Lung (tissue), 12 donors: ENCODE results near the gene UBE2L5. TPM values are rescaled to one million over a fixed set of nuclear protein-coding genes. Genes with fewer than 3 reads are reported as not detected.

ENCODE experiments used
- ATAC-seq: fragments of 200-7000 bp; cut with Tn5 transposase; one replicate; pipeline ENCODE4 v1.9.1; 2020; ENCODE audit warnings: moderate number of reproducible peaks; ENCODE audit not compliant: insufficient read depth, low FRiP score
- DNase-seq, 3 donors: peaks; one replicate each; pipeline ENCODE4 v3.0.0-alpha.2; 2013 to 2017
- H3K27ac ChIP-seq, 2 donors: one replicate each; pipeline ENCODE4 v1.5.1; 2013; ENCODE audit warnings: mild to moderate bottlenecking in 2 of 2, moderate library complexity in 2 of 2, control low read depth in 1 of 2, inconsistent platforms in 1 of 2, low read depth in 1 of 2, low read length in 1 of 2
- H3K27me3 ChIP-seq, 3 donors: one replicate each; pipeline ENCODE4 v1.5.1; 2013; ENCODE audit warnings: low read length in 2 of 3; ENCODE audit not compliant: control insufficient read depth in 3 of 3, insufficient read depth in 3 of 3
- H3K36me3 ChIP-seq, 4 donors: one replicate each; pipeline ENCODE4 v1.5.1; 2013; ENCODE audit warnings: low read length in 4 of 4, mild to moderate bottlenecking in 1 of 4, moderate library complexity in 1 of 4; ENCODE audit not compliant: control insufficient read depth in 4 of 4, insufficient read depth in 4 of 4
- H3K4me1 ChIP-seq, 5 donors: one replicate each; pipeline ENCODE4 v1.5.1; 2013; ENCODE audit warnings: low read length in 5 of 5, mild to moderate bottlenecking in 2 of 5, moderate library complexity in 1 of 5; ENCODE audit not compliant: control insufficient read depth in 5 of 5, insufficient read depth in 5 of 5
- H3K4me3 ChIP-seq: one replicate; pipeline ENCODE4 v1.5.1; 2013; ENCODE audit warnings: mild to moderate bottlenecking, control low read depth, moderate library complexity
- H3K9ac ChIP-seq, 2 donors: one replicate each; pipeline ENCODE4 v1.5.1; 2013; ENCODE audit warnings: low read length in 2 of 2, control low read depth in 1 of 2; ENCODE audit not compliant: insufficient read depth in 1 of 2
- H3K9me3 ChIP-seq, 4 donors: one replicate each; pipeline ENCODE4 v1.5.1; 2013; ENCODE audit warnings: low read length in 3 of 4, mild to moderate bottlenecking in 1 of 4, moderate library complexity in 1 of 4; ENCODE audit not compliant: control insufficient read depth in 4 of 4, insufficient read depth in 3 of 4
- WGBS, 2 donors: extraction: QIAGEN DNeasy Blood & Tissue Kit; methylation state at CpG; one replicate each; pipeline ENCODE4 v1.1.7; 2013; 5-methylcytosine and 5-hydroxymethylcytosine counted together
- polyA plus RNA-seq, 2 donors: library from polyadenylated mRNA; stranded (reverse); fragments of 200-250 nt; gene quantifications; one replicate each; pipeline ENCODE4 v1.2.1, GENCODE V29; 2013
- total RNA-seq, 2 donors: library from RNA; depleted of rRNA in 1 of 2; stranded (reverse); fragments of >200 nt in 1 of 2; gene quantifications; one replicate each; pipeline ENCODE4 v1.2.1, GENCODE V29; 2014 to 2021
- TF ChIP-seq, protein P1 (sequence below): IDR thresholded peaks from 2 replicates; pipeline ENCODE4 v1.5.1; 2012; ENCODE audit warnings: mild to moderate bottlenecking; ENCODE audit errors: control extremely low read depth, extremely low read depth
- donor health status: control.
- donor health status: control.
- donor health status: Bipolar disorder and iron deficiency.
- donor health status: healthy.
- donor health status: DM: yes; HTN: yes; CAD: no.

Gene UBE2L5
- total and polyA plus RNA-seq, 4 donors, result 0.06 TPM; not detected in 3

DNA sequence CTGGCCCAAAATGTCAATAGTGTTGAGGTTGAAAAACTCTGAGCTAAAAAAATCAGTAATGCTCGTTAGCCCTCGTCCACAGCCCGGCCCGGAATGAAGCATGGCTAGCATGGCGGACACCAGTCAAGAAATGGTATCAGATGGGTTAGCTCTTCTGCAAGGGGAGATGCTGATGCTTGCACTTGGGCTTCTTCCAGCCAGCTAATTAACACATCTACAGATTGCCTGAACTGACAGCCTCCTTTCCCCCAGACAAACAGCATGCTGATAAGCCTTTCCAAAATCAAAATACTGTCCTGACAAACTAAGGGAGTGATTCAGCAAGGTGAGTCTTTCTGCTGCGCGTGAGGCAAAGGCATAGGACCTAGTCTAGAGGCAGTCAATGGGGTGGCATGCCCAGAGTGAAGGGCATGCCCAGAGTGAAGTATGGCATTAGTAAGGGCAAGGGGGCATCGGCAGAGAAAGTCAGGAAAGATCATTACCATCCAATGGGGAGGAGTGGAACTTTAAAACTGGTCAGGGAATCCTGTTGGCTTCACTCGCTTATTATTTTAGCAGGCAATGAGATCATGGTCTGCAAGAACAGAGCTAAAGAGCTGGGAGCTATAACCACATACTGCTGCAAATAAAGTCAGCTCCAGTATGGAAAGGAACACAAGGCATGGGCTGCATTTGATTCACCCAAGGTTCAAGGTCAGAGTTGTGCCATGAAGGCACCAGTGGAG lies 30.2 kb upstream of the UBE2L5 start:
- 95 to 96% methylated on average over 9 of the region's 9 CpGs for WGBS, 2 donors
- Histone ChIP-seq H3K27ac (no peak overlapping the region), H3K9ac (no peak overlapping the region), H3K36me3 (no peaks in the 10 kb centered on the region), H3K27me3 (no peaks in the 10 kb centered on the region), H3K4me1 (peaks cover 0 to 18% (median 2%) of the 10 kb centered on the region in 5 donors), H3K9me3 (no peaks in the 10 kb centered on the region), H3K4me3 (no peak overlapping the region)
- DNase-seq (no peak), ATAC-seq (no peak)
- TF ChIP-seq, protein P1, sequence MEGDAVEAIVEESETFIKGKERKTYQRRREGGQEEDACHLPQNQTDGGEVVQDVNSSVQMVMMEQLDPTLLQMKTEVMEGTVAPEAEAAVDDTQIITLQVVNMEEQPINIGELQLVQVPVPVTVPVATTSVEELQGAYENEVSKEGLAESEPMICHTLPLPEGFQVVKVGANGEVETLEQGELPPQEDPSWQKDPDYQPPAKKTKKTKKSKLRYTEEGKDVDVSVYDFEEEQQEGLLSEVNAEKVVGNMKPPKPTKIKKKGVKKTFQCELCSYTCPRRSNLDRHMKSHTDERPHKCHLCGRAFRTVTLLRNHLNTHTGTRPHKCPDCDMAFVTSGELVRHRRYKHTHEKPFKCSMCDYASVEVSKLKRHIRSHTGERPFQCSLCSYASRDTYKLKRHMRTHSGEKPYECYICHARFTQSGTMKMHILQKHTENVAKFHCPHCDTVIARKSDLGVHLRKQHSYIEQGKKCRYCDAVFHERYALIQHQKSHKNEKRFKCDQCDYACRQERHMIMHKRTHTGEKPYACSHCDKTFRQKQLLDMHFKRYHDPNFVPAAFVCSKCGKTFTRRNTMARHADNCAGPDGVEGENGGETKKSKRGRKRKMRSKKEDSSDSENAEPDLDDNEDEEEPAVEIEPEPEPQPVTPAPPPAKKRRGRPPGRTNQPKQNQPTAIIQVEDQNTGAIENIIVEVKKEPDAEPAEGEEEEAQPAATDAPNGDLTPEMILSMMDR, result no peak

DNA sequence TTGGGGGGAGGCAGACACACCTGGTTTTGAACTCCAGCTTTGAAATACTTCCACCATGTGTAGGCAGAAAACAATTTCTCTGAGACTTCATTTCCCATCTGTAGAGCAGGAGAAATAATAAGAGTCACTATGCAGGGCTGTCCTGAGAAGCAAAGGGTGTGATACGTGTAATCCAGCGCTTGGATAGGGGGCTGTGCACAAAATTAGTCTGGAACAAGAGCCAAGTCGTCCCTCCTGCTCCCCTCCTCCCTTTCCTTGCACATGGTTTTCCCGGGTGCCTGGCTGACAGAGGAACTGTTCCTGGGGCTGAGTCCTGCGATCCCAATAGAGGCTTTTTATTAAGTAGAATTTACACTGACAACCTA lies 29.6 kb upstream of the UBE2L5 start:
- H3K4me3 ChIP-seq, result no peak overlapping the region
- no peak overlapping the region for H3K9ac ChIP-seq
- ATAC-seq (no peak), DNase-seq (no peak)
- 79 to 86% methylated on average over 5 of the region's 5 CpGs for WGBS, 2 donors
- no peaks in the 10 kb centered on the region for H3K36me3 ChIP-seq
- no peak overlapping the region for H3K27ac ChIP-seq
- TF ChIP-seq, protein P1, result no peak
- H3K27me3 ChIP-seq, result no peaks in the 10 kb centered on the region
- no peaks in the 10 kb centered on the region for H3K9me3 ChIP-seq
- H3K4me1 ChIP-seq, result peaks cover 0 to 18% (median 2%) of the 10 kb centered on the region in 5 donors

DNA sequence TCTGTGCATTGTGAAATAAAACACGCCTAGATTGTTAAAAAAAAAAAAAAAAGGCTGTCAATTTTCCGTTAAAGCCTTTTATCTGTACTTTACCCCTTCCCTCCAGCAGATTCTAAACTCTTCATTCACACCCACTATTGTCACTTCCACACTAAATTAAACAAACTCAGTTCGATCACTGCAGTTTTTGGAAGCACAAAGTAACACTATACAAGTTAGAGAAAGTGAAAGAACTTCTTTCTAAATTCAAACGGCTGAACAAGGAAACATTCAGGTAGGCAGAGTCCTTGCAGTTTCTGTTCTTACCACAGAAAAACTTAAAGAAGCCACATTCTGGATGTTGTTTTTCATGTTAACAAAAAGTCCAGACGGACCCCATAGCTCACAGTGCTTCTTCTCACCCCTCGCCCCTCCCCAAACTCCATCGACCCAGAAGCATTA lies 27.5 kb upstream of the UBE2L5 start:
- peak overlapping the region; percentile 73 to 97 for H3K9ac ChIP-seq
- peak; percentile 7 for ATAC-seq
- no peaks in the 10 kb centered on the region for H3K36me3 ChIP-seq
- 0 to 3% methylated on average over 7 of the region's 7 CpGs for WGBS, 2 donors
- no peaks in the 10 kb centered on the region for H3K9me3 ChIP-seq
- H3K4me1 ChIP-seq, result peaks cover 0 to 9% (median 2%) of the 10 kb centered on the region in 5 donors
- H3K4me3 ChIP-seq, result peak overlapping the region; percentile 48
- H3K27ac ChIP-seq, result peak overlapping the region; percentile 66 to 94
- no peaks in the 10 kb centered on the region for H3K27me3 ChIP-seq
- peak in 2 of 3 donors; percentile 55 to 70 for DNase-seq
- TF ChIP-seq, protein P1, result no peak
